ENCODE measurements around the gene ARRDC4. TPM values are rescaled to one million over a fixed set of nuclear protein-coding genes. Genes with fewer than 3 reads are reported as not detected.

Gene ARRDC4, protein sequence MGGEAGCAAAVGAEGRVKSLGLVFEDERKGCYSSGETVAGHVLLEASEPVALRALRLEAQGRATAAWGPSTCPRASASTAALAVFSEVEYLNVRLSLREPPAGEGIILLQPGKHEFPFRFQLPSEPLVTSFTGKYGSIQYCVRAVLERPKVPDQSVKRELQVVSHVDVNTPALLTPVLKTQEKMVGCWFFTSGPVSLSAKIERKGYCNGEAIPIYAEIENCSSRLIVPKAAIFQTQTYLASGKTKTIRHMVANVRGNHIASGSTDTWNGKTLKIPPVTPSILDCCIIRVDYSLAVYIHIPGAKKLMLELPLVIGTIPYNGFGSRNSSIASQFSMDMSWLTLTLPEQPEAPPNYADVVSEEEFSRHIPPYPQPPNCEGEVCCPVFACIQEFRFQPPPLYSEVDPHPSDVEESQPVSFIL
- 36.1 TPM for total RNA-seq (ENCODE audit: insufficient read depth, low replicate concordance)

DNA sequence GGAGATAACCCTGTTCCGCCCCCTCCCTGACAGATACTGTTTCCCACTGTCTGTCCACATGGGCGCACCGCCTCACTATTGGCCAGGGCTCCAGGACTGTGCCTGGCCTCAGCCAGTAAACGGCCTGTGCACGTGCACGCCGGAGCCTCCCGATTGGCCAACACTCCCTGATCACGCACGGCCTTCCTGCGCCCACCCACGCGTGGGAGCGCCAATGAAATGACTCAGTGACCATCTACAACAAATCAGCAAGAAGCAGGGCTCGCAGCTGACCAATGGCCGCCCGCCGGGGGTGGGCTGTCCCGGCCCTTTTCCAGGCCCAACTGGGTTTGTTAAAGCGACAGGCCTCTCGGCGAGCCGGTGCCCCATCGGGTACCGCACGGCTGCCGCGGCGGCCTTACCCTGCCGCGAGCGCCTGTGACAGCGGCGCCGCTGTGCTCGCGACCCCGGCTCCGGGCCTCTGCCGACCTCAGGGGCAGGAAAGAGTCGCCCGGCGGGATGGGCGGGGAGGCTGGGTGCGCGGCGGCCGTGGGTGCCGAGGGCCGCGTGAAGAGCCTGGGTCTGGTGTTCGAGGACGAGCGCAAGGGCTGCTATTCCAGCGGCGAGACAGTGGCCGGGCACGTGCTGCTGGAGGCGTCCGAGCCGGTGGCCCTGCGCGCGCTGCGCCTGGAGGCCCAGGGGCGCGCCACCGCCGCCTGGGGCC lies at the start of gene ARRDC4:
TSS of gene ARRDC4 (plus strand) at position 340 of the 703 bp plus-strand sequence. CDS start at position 499, 159 bp downstream.
- DNase-seq (ENCODE audit: low spot score): peak; percentile 100

DNA sequence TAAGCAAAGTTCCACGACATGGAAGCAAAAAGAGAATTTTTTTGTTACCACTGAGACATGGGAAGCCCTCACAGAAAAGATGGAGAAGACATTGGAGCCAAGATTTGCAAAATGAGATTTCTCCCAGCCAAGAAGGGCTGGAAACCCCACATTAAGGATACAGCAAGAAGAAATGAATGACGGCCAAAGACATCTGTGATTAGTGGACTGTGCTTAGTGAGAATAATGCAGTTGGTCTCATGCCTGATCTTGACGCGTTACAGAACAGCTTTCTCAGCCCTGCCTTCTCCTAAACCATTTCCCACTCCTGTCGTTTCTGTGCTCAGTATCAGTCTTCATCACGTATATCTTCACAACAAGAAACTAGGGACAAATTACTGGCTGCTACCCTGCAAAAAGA lies 45.8 kb upstream of the ARRDC4 start:
- no peak for DNase-seq (ENCODE audit: low spot score)

GRCh38 chr15:97915261-97915660 lies 45.2 kb upstream of the ARRDC4 start:
- DNase-seq (ENCODE audit: low spot score): no peak

DNA sequence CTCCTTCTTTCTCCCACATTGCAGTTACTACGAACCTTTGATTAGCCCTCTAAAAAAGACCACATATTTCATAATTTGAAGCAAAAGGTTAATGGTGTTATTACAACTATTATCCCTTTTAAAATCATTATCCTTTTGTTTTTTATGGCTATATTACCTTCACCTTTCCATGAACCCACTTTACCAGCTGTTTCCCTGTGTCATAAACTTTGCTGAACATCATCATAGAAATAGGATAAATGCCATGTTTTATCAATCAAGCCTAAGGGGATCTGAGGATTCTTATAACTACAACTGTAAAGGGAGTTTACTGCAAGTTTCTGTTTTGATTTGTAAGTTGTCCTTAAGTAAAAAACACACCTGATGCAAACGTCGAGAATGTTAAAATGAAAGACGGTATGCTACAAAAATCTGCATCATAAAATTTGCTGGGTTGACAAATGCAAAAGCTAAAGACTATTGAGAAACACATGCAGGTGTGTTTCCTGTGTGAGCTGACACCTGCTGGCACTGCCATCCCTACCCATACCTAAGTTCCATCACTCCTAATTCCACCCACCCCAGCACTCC lies 39.1 kb upstream of the ARRDC4 start:
- no peak for DNase-seq (ENCODE audit: low spot score)

DNA sequence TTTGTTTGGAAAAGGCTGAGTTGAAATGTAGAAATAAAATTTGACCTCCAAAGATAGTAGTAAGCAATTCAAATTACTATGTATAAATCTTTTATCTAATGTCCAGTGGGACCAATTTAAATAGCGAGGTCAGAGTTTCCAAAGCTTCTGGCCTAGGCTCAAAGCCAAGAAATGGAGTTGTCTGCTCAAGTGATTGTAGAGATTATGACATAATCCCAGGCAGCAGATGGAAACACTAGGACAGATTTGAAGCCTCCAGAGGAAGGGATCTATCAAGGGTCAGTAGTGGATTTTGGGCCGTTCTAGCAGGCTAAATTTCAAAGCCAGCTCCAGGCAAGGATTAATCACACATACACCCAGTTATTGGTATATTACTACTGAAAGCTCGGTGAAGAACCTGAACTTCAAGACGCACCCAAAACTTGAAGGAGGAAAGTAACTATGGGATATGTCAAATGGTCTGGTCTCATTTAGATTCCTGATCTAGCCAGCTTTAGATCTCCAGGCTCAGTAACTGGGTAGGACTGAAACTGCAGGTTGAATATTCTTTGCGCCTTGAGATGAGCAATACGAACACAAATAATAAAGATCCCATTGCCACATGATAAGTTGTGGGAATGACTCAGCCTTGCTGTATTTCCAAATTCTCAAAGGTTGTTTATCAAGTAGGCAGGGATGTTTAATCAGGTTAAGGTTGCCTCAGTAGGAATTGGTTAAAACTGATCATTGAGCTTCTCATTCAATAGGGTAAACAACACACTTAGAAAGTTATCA lies 30.9 kb upstream of the ARRDC4 start:
- peak; percentile 27 for DNase-seq (ENCODE audit: low spot score)

GRCh38 chr15:97930230-97930629 lies 30.3 kb upstream of the ARRDC4 start:
- DNase-seq (ENCODE audit: low spot score): no peak

DNA sequence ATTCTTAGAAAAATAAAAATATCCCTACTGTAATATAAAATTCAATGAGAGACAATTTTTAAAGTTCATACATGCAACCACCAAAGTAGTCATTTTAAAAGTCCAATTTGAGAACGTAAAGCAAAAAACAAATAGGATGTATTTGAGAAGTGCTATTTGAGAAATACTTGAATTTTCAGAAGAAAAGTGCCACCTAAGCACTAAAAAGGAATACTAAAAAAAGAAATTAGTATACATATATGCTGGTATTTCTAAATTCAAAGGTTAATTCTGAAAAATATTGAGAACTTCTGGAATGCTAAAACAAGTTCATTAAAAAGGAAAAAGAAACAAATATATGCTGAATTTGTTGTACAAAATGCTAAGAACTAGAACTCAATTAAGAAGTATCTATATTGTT lies 29.2 kb upstream of the ARRDC4 start:
- no peak for DNase-seq (ENCODE audit: low spot score)

DNA sequence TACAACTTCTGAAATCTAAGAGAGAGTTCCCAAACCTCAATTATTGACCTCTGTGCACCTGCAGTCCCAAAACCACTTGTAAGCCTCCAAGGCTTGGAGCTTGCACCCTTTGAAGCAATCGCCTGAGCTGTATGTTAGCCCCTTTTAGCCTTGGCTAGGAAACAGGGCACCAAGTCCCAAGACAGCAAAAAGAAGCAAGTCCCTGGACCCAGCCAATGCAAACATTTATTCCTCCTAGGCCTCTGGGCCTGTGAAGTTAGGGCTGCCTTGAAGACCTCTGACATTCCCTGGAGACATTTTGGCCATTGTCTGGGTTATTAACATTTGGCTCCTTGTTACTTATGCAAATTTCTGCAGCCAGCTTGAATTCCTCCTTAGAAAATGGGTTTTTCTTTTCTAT lies 26.9 kb upstream of the ARRDC4 start:
- no peak for DNase-seq (ENCODE audit: low spot score)

DNA sequence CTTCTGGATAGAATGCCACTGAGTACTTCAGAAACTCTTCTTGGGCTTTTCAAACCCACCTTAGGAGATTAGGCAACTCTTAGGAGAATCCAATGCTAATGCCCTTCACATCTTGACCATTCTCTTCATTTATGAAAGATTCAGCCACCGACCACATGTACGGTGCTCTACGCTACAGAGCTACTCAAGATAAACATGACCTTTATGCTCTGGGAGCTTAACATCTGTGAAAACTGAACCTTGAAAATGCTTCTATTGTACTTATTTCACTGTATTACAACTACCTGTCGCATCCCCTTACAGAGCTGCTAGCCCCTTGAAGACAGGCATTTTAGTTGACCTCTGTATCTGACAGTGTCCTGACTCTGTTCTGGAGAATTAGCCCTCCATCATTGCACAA lies 19.5 kb upstream of the ARRDC4 start:
- DNase-seq (ENCODE audit: low spot score): no peak

- no peak for DNase-seq (ENCODE audit: low spot score)
These were observed 18.9 kb upstream of the ARRDC4 start for GRCh38 chr15:97941572-97941971.

DNA sequence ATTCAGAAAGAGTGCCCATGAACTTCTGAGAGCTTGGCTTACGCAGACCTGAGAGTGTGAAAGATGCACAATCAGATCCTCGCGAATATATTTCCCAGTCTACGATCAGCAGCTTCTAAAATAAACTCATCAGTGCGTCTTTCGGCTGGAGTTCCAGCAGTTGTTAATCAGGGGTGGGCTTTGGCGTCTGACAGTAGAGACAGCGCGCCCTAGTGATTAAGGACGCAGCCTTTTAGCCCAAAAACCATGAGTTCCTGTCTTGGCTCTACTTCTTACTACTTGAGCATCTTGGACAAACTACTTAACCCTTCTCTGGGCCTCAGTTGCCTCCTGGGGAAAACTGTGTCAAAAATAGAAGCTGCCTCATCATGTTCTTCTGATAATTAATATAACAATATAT lies 15.8 kb upstream of the ARRDC4 start:
- no peak for DNase-seq (ENCODE audit: low spot score)

DNA sequence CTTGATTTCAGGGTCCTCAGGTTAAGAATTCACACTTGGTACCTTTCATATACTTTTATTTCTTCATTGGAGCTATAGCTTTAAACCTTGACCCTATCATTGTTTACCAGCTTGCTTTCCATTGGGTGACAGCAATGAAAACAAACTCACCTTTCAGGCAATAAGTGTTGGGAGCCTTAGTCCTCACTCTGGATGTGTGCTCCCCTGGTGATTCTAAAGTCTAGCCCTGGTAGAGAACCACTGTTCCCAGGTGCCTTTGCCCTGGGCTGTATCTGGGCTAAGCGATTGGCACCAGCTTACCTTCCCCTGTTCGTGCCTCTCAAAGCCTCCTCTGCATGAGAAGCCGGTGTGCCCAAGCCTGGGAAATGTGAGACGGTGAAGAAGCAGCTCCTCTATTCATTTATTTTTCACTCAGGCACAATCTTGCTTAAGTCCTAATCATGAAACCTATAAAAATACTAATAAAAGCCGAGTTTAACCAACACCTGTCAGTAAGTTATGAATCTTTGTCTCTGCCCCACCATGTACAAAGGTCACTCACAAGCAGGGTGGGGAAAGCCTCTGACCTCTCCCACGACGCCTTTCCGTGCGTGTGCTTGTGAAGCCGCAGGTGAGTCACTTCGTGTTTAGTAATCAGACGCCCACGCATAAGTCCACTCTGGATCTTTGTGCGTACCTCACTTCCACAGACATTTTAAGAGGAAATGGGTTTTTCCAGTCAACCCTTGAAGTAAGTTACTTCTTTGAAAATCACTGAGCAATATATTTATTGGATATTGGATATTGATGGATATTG lies 12.8 kb upstream of the ARRDC4 start:
- no peak for DNase-seq (ENCODE audit: low spot score)

GRCh38 chr15:97953254-97953653 lies 7.2 kb upstream of the ARRDC4 start:
- DNase-seq (ENCODE audit: low spot score): no peak

DNA sequence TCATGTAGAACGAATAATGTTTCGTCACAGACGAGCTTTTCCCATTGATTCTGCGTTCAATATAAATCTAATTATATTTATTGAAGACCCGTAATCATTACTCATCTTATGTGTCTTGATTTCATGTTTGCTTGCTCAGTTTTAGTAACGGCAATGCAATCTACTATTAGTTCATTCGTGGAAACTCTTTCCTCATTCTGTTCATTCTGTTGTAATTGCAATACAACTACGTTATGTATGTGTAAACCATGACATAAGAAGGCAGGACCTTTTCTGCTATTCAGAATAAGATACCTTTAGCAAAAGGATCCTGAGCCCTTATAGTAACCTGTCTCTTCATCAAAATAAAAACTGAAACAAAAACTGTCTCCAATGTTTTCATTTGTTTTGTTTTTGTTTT lies 6.8 kb upstream of the ARRDC4 start:
- DNase-seq (ENCODE audit: low spot score): no peak

GRCh38 chr15:97955035-97955434 lies 5.5 kb upstream of the ARRDC4 start:
- DNase-seq (ENCODE audit: low spot score): no peak

DNA sequence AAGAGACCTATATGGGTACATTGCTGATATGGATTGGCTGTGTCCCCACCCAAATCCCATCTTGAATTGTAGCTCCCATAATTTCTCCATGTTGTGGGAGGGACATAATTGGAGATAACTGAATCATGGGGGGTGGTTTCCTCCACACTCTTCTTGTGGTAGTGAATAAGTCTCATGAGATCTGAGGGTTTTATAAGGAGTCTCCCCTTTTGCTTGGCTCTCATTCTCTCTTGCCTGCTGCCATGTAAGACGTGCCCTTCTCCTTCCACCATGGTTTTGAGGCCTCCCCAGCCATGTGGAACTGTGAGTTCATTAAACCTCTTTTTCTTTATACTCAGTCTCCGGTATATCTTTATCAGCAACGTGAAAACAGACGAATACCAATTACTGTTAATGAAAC lies 5.0 kb upstream of the ARRDC4 start:
- DNase-seq (ENCODE audit: low spot score): no peak

DNA sequence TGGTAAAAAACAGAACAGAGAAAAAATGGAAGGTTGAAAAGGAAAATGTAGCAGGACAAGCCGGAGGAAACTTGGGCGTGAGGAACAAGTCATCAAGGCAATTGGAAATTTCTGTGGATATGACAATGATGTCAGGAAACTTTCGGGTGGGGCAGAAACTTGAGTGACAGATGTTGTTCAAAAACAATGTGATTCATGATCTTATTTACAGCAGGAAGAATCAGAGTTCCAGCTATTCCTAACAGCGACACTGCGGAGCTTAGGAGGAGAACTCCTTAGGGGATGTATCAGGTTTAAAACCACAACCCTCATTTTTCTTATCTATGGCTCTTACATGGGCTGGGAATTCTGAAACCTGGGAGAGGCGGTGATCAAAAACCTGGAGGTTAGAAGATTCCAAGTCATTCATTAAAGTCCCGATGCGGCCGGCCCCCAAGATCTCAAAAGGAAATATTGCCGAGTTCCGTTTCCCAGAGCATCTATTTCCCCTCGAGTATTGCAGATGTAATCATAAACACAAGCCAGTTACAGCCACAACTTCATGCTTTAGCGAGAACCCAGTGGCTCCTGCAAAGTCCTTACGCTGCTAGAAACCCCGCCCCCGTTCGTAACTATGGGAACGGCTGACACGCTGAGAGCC lies 659 bp upstream of the ARRDC4 start:
- no peak for DNase-seq (ENCODE audit: low spot score)

GRCh38 chr15:97961067-97961954 lies 808 bp downstream of the ARRDC4 start:
- DNase-seq (ENCODE audit: low spot score): peak; percentile 21

DNA sequence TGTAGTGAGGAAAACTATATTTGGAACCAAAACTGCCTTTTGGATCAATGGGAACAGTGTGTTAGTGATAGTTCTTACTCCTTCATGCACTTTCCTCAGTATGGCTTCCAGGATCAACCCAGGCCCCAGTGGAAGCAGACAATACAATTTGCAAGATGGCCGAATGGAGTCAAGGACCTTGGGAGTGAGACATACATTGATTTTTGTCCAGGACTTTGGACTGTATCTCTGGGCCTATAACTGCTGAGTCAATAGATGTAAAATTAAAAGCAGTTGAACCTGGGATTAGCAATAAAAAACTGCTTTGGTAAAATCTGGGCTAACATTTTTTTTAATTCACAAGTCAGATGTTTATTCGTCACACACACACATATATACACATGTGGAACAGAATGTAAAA lies 1.8 kb downstream of the ARRDC4 start:
- no peak for DNase-seq (ENCODE audit: low spot score)

GRCh38 chr15:97963779-97964178 lies 3.3 kb downstream of the ARRDC4 start:
- no peak for DNase-seq (ENCODE audit: low spot score)

Data from umbilical cord (tissue), 2 donors.